NCI-H460 (cell line): ENCODE results near the gene WASF3. TPM values are rescaled to one million over a fixed set of nuclear protein-coding genes. Genes with fewer than 3 reads are reported as not detected.

Experiments used
- DNase-seq: peaks from one replicate; pipeline ENCODE4 v3.0.0-alpha.2; 2016; ENCODE audit warnings: low read depth; ENCODE audit errors: extremely low read depth
- total RNA-seq: library from RNA; depleted of rRNA; stranded (reverse); fragments of >200 nt; shearing (Covaris generic); gene quantifications from 2 replicates; pipeline ENCODE4 v1.2.3, GENCODE V29; 2014

WASF3 gene
- total RNA-seq, 1 experiment from 2014 or later: 5.8 TPM

DNA sequence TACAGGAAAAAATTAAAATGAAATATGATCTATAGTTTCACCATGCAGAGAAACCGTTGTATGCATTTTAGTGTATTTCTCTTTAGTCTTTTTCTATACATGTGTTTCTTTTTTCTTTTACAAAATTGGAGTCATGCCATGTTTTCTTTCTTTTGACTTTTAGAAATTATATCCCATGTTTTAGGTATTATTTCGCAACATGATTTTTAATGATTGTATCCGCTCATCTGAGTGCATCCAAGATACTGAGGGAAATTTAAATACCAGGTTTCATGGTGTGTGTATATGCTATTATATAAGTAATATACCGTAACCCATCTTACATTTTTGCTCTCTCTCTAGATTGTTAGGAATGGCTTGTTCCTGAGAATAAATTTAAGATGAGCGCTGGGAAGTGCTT is 120.8 kb downstream of the WASF3 start:
- DNase-seq: no peak

DNA sequence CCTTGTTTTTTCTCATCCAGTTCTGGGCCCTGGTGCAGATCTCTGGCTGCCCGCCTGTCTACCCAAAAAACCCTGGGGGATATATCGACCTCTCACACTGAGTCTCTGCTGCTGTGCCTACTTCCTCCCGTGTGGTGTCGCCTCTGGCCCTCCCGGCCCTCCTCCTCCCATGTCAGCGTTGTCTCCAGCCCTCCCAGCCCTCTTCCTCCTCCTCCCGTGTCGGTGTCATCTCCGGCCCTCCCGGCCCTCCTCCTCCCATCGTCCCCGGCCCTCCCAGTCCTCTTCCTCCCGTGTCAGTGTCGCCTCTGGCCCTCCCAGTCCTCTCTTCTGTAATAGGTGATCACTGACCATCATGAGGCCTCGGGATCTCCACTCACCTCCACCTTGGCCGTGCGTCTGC is 121.3 kb downstream of the WASF3 start:
- no peak for DNase-seq

DNA sequence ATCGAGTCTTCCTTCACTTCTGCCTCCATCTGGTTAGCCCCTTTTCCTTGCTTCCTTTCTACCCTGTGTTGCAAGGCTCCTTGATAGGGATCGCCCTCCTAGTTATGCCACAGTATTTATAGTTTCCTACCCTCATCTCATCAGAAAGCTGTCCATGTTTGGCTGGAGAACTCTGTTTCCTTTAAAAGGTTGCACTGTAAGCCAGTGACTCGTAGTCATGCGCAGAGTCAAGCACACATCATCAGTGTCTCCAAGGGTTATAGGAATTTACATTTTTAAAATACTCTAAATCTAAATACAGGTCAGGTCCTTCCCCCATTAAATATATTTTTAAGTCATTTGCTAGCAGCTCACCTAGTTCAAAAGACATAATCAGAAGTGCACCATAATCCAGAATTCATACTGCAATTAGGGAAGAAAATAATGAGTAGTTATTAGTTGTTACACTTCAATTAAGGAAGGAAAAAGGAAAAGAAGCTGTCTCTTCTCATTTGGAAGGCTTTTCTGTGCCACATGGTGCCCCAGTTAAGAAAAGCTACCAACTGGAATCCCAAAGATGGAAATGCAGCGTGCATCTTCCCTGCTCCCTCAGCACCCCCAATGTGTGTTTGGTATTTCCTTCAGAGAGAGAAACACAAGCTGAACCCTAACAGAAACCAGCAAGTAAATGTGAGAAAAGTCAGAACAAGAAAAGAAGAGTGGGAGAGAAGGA is 122.1 kb downstream of the WASF3 start:
- DNase-seq: no peak

- no peak for DNase-seq
These were observed 122.6 kb downstream of the WASF3 start for GRCh38 chr13:26680123-26680450.

- DNase-seq: no peak
These were observed 123.1 kb downstream of the WASF3 start for GRCh38 chr13:26680572-26680971.

GRCh38 chr13:26681036-26681435 is 123.6 kb downstream of the WASF3 start:
- no peak for DNase-seq

DNA sequence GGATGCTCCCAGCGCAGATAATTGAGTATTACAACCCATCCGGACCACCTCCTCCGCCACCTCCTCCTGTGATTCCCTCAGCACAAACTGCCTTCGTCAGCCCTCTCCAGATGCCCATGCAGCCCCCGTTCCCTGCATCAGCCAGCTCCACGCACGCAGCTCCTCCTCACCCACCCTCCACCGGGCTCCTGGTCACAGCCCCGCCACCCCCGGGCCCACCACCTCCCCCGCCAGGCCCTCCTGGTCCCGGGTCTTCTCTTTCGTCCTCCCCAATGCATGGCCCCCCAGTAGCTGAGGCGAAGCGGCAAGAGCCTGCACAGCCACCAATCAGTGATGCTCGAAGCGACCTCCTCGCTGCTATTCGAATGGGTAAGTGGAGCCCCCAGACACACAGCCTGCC is 125.1 kb downstream of the WASF3 start:
- no peak for DNase-seq

DNA sequence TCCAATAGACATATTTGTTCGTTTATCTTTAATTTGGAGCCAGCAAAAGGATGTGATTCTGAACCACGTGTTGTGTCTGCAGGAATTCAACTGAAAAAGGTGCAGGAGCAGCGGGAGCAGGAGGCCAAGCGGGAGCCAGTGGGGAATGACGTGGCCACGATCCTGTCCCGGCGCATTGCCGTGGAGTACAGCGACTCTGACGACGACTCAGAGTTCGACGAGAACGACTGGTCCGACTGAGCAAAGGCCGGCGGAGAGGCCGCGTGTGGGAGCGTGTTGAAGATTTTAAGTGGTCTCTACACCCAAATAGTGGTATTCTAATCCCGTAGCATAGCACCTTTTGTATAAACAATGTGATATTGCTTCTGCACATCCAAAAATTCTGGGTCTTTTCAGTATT is 128.1 kb downstream of the WASF3 start:
- no peak for DNase-seq

DNA sequence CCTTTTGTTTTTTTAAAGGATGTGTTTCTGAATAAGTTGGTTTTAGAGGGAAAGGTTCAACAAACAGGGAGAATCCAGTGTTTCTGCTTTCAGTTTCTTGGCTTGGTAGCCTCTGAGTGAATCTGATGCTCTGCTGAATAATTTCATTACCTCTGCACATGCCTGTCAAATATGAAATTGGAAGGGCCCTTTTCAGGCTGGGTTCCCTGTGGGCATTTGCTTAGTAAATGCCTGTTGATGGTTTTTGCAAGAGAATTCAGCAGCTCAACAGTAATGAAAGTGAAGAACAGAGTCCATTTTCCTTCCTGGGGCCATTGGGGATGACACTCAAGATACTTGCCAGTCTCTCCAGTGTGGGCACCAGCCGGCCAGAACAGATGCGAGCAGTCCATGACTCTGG is 128.8 kb downstream of the WASF3 start:
- no peak for DNase-seq

DNA sequence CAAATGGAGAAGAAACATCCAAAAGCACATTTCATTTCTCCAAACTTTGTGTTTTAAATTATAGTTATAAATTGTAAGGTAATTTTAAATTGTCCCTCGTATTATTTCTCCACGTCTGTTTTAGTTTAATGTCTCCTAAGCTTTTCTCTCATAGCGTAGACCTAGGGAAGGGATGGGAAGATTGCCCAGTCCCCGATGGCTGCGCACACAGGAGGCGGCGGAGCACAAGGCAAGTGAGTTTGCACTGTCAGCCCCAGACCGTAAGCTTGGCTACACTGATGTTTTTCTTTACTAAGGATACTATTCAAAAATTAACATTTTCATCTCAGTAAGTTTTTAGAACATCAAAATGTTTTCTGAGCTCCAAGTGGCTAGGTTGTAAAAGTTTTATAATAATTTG is 130.8 kb downstream of the WASF3 start:
- no peak for DNase-seq

GRCh38 chr13:26688980-26689379 is 131.5 kb downstream of the WASF3 start:
- no peak for DNase-seq

DNA sequence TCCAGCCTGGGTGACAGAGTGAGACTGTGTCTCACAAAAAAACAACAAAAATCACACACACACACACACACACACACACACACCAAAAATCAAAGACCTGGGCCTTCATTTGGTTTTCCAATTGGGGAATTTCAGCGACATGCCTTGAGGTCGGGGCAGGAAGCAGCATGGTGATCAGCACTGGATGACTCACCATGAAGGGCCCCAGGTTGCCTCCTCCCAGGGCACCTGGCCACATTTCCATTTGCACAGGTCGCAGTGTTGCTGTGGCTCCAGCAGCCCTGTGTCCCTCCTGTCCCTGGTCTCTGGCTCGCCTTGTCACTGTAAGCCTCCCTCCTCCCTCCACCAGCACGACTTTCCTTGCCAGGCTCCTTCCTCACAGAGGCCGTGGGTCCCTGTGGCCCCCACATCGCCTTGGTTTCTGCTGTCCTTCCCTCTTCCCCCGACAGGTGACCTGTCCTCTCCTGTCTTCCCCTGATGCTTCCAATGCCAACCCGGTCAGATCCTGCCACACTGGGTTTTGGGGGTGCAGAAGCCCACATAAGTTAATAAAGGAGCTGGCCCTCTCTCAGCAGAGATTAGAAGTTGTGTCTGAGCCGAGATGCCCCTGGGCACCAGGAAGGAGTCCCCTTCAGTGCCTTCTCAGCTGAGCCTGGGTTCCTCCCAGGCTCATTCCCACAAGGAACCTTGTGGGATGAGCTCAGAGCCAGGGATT is 136.4 kb downstream of the WASF3 start:
- DNase-seq: no peak

- DNase-seq: no peak
These were observed 137.3 kb downstream of the WASF3 start for GRCh38 chr13:26694609-26695359.

GRCh38 chr13:26695360-26695705 is 137.8 kb downstream of the WASF3 start:
- DNase-seq: no peak

DNA sequence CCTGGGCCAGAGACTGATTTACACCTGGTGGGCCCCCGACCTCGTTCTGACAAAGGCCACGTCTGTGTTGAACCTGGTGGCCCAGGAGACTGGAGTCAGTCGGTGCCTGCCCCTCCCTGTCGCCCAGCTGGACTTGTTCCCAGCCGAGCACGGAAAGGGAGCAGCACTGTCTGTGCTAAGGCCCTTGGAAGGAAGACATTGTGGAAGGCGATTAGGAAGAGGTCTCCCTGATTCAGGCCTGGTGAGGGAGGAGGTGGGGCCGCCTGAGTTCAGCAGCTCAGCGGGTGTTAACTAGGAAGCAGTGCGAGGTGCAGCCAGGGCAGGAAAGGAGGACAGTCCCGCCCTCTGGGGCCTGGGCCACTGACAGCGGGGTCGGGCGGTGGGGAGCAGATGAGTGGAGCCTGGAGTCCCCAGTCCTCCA is 138.4 kb downstream of the WASF3 start:
- no peak for DNase-seq

GRCh38 chr13:26697069-26697955 is 139.8 kb downstream of the WASF3 start:
- DNase-seq: no peak

GRCh38 chr13:26698392-26699196 is 141.1 kb downstream of the WASF3 start:
- DNase-seq: peak; percentile 57

DNA sequence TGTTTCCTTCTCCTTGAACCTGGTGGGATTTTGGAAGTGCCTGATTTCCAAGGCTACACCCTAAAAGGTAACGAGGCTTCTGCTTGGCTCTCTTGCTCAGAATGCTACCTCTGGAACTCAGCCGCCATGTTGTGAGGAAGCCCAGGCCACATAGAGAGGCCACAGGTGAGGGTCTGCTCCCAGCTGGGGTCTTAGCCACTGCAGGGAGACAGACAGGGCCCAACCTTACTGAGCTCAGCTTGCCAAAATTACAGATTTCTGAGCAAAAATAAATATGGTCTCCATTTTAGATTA is 141.7 kb downstream of the WASF3 start:
- DNase-seq: no peak

GRCh38 chr13:26705536-26705935 is 148.1 kb downstream of the WASF3 start:
- no peak for DNase-seq

DNA sequence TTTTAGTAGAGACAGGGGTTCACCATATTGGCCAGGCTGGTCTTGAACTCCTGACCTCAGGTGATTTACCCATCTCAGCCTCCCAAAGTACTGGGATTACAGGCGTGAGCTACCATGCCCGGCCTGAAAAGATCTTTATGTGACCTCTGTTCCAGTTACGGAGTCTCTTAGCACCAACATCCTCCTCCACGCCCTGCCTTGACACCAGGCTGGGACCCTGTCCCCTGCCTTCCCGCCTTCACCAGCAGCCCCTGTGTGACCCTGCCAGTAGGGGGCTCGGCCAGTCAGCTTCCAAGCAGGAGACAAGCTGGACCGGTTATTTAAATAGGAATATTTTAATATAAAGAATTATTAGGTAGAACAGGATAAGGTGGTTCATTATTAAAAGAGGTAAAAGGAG is 148.9 kb downstream of the WASF3 start:
- DNase-seq: no peak
